ENCODE results near the gene TNS4. TPM values are rescaled to one million over a fixed set of nuclear protein-coding genes. Genes with fewer than 3 reads are reported as not detected.

Gene TNS4, protein sequence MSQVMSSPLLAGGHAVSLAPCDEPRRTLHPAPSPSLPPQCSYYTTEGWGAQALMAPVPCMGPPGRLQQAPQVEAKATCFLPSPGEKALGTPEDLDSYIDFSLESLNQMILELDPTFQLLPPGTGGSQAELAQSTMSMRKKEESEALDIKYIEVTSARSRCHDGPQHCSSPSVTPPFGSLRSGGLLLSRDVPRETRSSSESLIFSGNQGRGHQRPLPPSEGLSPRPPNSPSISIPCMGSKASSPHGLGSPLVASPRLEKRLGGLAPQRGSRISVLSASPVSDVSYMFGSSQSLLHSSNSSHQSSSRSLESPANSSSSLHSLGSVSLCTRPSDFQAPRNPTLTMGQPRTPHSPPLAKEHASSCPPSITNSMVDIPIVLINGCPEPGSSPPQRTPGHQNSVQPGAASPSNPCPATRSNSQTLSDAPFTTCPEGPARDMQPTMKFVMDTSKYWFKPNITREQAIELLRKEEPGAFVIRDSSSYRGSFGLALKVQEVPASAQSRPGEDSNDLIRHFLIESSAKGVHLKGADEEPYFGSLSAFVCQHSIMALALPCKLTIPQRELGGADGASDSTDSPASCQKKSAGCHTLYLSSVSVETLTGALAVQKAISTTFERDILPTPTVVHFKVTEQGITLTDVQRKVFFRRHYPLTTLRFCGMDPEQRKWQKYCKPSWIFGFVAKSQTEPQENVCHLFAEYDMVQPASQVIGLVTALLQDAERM
- total RNA-seq: 10 to 100 TPM in 1 of 3 donors, 1 to 10 TPM in 2; 3.0 to 13.1 (median 3.3) TPM
- long read RNA-seq, donor 1: 0 reads
- long read RNA-seq, donor 2: 0 reads

DNA sequence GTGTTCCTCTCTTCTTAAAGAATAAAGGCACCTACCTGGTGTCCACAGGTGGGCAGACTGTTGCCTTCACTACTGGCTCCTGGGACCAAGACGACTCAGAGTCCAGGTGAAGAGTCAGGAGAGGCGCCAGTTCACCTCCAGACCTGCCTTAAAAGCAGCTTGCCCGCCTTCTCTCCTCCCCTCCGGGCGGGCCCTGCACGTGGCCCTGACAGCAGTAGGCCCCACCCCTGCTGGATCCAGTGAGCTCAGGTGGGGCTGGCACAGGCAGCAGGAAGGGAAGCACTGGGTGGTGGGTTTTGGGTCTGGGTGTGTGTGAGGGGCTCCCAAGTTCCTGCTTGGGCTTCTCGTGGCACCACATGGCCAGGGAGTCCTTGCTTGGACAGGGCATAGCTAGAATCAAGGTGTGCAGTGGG, at the start of gene TNS4:
TSS of gene TNS4 (minus strand) at position 125 of the 413 bp plus-strand sequence. CDS start 5,198 bp downstream, outside the sequence.
- no peak within 1 kb of the TSS for H3K4me3 ChIP-seq
- peak; percentile 86 for ATAC-seq
- peaks cover 28% of the 10 kb centered on the region for H3K4me1 ChIP-seq (ENCODE audit: low read depth)
- peak; percentile 88 to 90 (median 90) for DNase-seq
- intact Hi-C loops (cut with DNase I, micrococcal nuclease): no loop called here
- H3K36me3 ChIP-seq (ENCODE audit: low read depth): no peaks in the 10 kb centered on the region
- TF ChIP-seq, protein P1, sequence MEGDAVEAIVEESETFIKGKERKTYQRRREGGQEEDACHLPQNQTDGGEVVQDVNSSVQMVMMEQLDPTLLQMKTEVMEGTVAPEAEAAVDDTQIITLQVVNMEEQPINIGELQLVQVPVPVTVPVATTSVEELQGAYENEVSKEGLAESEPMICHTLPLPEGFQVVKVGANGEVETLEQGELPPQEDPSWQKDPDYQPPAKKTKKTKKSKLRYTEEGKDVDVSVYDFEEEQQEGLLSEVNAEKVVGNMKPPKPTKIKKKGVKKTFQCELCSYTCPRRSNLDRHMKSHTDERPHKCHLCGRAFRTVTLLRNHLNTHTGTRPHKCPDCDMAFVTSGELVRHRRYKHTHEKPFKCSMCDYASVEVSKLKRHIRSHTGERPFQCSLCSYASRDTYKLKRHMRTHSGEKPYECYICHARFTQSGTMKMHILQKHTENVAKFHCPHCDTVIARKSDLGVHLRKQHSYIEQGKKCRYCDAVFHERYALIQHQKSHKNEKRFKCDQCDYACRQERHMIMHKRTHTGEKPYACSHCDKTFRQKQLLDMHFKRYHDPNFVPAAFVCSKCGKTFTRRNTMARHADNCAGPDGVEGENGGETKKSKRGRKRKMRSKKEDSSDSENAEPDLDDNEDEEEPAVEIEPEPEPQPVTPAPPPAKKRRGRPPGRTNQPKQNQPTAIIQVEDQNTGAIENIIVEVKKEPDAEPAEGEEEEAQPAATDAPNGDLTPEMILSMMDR (IDR thresholded peaks at IDR 0.05): no peak
- no peaks in the 10 kb centered on the region for H3K9me3 ChIP-seq

DNA sequence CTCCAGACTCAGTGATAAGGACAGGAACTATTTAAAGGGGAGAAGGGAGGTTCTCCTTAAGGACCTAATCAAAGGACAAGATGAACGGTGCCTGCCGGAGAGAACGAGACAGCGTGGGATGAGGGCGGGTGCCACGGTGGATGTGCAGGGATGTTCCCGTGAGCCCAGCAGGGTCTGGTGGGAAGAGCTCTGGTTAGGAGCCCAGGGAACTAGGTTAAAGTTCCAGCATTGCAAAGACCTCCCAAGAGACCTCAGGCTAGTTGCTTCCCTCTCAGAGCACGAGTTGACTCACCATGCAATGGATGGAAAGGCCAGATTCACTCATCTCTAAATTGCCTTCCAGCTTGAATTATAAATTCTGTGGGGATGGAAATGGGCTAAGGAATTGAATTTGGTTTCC, 49.2 kb upstream of the TNS4 start:
- peak; percentile 14 to 58 (median 27) for DNase-seq
- no peaks in the 10 kb centered on the region for H3K9me3 ChIP-seq
- ATAC-seq: peak; percentile 3
- H3K4me3 ChIP-seq: no peak overlapping the region
- intact Hi-C loops (cut with DNase I, micrococcal nuclease): no loop called here
- H3K4me1 ChIP-seq (ENCODE audit: low read depth): peaks cover 13% of the 10 kb centered on the region
- no peaks in the 10 kb centered on the region for H3K36me3 ChIP-seq (ENCODE audit: low read depth)
- TF ChIP-seq, protein P1 (IDR thresholded peaks at IDR 0.05): no peak

DNA sequence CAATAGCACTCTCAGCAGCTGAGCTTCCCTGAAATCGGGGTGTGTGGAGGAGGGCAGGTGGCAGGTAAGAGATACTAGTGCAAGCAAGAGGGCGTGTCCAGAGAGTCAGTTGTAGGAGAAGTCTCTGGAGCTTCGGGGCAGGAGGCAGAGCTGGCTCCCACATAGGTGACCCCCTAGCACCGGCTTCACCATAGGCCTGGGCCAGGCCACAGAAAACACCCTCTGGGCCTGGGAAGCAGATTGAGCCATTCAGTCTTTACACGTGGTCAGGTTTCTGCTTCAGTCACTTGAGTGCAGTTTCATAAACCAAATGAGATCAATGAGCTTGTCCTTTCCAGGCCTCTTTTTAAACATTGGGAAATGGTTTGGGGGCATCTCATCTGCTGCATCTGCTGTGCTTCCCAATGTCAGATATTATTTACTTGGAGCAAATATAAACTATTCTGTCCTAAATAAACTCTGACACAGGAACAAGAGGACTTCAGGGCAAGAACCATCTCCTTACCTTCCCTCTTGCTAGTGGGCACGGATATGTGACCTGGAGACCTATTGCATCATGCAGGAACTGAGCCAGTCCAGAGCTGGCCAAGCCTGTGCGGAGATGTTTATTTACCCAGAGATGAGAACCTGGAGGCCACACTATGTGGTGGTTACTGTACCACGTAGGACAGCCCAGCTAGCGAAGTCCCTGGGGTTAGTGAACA, 47.7 kb upstream of the TNS4 start:
- intact Hi-C loops (cut with DNase I, micrococcal nuclease): no loop called here
- TF ChIP-seq, protein P1 (IDR thresholded peaks at IDR 0.05): no peak
- DNase-seq (peak; percentile 27 to 45 (median 32)), ATAC-seq (peak; percentile 33)
- H3K36me3 ChIP-seq (ENCODE audit: low read depth): no peaks in the 10 kb centered on the region
- H3K4me3 ChIP-seq: no peak overlapping the region
- H3K4me1 ChIP-seq (ENCODE audit: low read depth): peaks cover 13% of the 10 kb centered on the region
- H3K9me3 ChIP-seq: no peaks in the 10 kb centered on the region

DNA sequence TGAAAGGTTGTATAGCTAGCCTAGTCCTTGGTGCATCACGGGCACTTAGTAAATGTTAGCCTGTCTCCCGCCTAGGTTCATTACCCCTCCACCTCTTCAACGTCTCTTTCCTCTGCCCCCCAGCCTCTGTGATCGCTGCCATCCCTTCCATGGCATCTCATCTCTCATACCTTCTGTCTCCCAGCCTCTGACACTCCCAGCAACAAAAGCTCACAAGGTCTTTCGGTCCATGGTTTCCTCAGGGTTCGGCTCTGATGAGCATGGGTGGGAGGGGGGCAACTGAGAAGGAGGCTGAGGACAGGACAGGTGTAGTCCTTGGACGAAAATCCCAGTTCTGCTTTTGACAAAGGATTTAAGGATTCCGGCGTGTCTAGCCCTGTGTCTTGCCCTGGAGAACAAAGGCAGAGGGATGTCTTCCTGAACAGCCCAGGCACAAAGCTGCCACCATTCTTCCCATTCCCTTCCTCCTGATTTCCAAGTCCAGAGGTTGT, 47.1 kb upstream of the TNS4 start:
- H3K36me3 ChIP-seq (ENCODE audit: low read depth): no peaks in the 10 kb centered on the region
- H3K9me3 ChIP-seq: no peaks in the 10 kb centered on the region
- intact Hi-C loops (cut with DNase I, micrococcal nuclease): no loop called here
- no peak overlapping the region for H3K4me3 ChIP-seq
- DNase-seq (no peak), ATAC-seq (no peak)
- peaks cover 13% of the 10 kb centered on the region for H3K4me1 ChIP-seq (ENCODE audit: low read depth)
- TF ChIP-seq, protein P1 (IDR thresholded peaks at IDR 0.05): no peak

DNA sequence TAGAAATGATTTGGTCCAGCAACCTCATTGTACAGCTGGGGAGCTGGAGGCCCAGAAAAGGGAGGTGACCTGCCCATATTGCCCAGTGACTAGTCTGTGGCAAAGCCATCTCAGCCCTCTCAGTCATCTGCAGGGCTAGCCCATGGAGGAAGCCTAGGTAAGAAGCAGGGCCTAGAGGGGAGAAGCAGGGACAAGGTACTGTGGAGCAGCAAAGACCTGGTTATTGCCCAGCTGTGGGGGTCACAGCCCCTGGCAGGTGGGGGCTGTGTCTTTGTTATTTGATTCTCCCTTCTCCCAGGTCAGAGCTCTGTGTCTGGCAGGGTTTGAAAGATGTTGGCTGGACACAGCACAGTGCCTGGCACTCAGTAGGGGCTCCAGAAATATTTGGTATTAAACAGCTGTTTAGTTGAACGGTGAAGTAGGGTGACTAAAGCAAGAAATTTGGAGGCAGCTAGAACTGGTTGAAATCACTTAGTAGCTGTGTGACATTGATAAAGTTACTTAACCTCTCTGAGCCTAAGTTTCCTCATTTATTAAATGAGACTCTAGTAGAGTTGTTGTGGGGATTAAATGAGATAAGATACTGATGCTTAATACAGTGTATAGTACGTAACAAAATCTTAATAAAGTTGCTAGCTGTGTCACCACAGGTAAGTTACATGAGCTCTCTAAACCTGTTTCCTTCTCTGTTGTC, 46.5 kb upstream of the TNS4 start:
- H3K9me3 ChIP-seq: no peaks in the 10 kb centered on the region
- H3K4me1 ChIP-seq (ENCODE audit: low read depth): peaks cover 13% of the 10 kb centered on the region
- no peak for ATAC-seq
- TF ChIP-seq, protein P1 (IDR thresholded peaks at IDR 0.05): no peak
- peak in 1 of 3 donors; percentile 25 for DNase-seq
- no peak overlapping the region for H3K4me3 ChIP-seq
- no peaks in the 10 kb centered on the region for H3K36me3 ChIP-seq (ENCODE audit: low read depth)
- intact Hi-C loops (cut with DNase I, micrococcal nuclease): no loop called here
